HCT116 (cell line): Measurements from ENCODE around the gene GRK5. TPM values are rescaled to one million over a fixed set of nuclear protein-coding genes. Genes with fewer than 3 reads are reported as not detected.

Experiments
- ATAC-seq: fragments of 200-7000 bp; cut with Tn5 transposase; 2 replicates; pipeline ENCODE4 v1.9.1; 2020; ENCODE audit warnings: mild to moderate bottlenecking, moderate library complexity
- BruUV-seq: library from RNA; stranded (reverse); fragments of 400-500 nt; replicated peaks from 2 replicates; lab custom pipeline; 2021; lab: Mats Ljungman, UMichigan
- CTCF ChIA-PET: fragments of 300-600 bp; sonication (Branson Sonifier 250); formaldehyde crosslinking; loops from one replicate; lab custom pipeline; 2021; ENCODE audit warnings: antibody characterized with exemption; lab: Charles Lee
- POLR2A ChIA-PET: fragments of 300-600, 350-600 bp; sonication (Branson Sonifier 250); formaldehyde crosslinking; loops from one replicate; lab custom pipeline; 2021; ENCODE audit warnings: antibody characterized with exemption; lab: Charles Lee
- RAD21 ChIA-PET, 2 experiments: fragments of 300-600 bp; sonication (Branson Sonifier 250); formaldehyde crosslinking; loops; one replicate each; lab custom pipeline; 2023; ENCODE audit warnings: low total read pairs in 2 of 2; ENCODE audit not compliant: uncharacterized antibody in 2 of 2, unreplicated experiment in 2 of 2, low non-redundant PET in 1 of 2; lab: Charles Lee
- DNase-seq: peaks from one replicate; pipeline ENCODE4 v3.0.0-alpha.2; 2010; ENCODE audit warnings: low read depth, low spot score
- H2AFZ ChIP-seq: fragments of 200-600 bp; shearing (Covaris generic), sonication (generic); 2 replicates; pipeline ENCODE4 v1.6.1; 2017; ENCODE audit warnings: low read depth, mixed run types, mixed read lengths, antibody characterized with exemption, low read length; ENCODE audit not compliant: poor library complexity, severe bottlenecking
- H3K27ac ChIP-seq: 2 replicates; pipeline ENCODE4 v1.5.1; 2012; ENCODE audit warnings: low read depth, low read length
- H3K27me3 ChIP-seq: fragments of 200-600 bp; sonication (generic); 2 replicates; pipeline ENCODE4 v1.6.1; 2016; ENCODE audit warnings: mixed run types, low read length, mixed read lengths; ENCODE audit not compliant: insufficient read depth
- H3K36me3 ChIP-seq, 2 experiments: fragments of 200-500 bp in 1 of 2; fragments of 200-600 bp in 1 of 2; sonication (Bioruptor generic) in 1 of 2; sonication (generic) in 1 of 2; 2 replicates each; pipeline versions ENCODE4 v1.5.1 to v1.6.1; 2014 to 2016; ENCODE audit warnings: low read length in 2 of 2, inconsistent platforms in 1 of 2, mixed read lengths in 1 of 2, mixed run types in 1 of 2; ENCODE audit not compliant: insufficient read depth in 2 of 2, control insufficient read depth in 1 of 2
- H3K4me1 ChIP-seq, 2 experiments: fragments of 200-600 bp in 1 of 2; sonication (generic) in 1 of 2; 2 replicates each; pipeline versions ENCODE4 v1.5.1 to v1.6.1; 2012 to 2017; ENCODE audit warnings: low read length in 2 of 2, inconsistent platforms in 1 of 2, mild to moderate bottlenecking in 1 of 2, mixed read lengths in 1 of 2, mixed run types in 1 of 2, moderate library complexity in 1 of 2; ENCODE audit not compliant: insufficient read depth in 2 of 2, control insufficient read depth in 1 of 2
- H3K4me2 ChIP-seq: fragments of 200-600 bp; sonication (generic); 2 replicates; pipeline ENCODE4 v1.6.1; 2017; ENCODE audit warnings: mixed run types, low read length, mixed read lengths
- H3K4me3 ChIP-seq, 2 experiments: fragments of 200-600 bp in 1 of 2; sonication (generic) in 1 of 2; replicated peaks in 1 of 2; 2 replicates each; pipeline ENCODE4 v1.5.1; 2011 to 2016; ENCODE audit warnings: low read length in 2 of 2, control low read depth in 1 of 2, low read depth in 1 of 2, mild to moderate bottlenecking in 1 of 2, mixed read lengths in 1 of 2, mixed run types in 1 of 2
- H3K79me2 ChIP-seq: fragments of 200-600 bp; sonication (generic); 2 replicates; pipeline ENCODE4 v1.6.1; 2017; ENCODE audit warnings: mild to moderate bottlenecking, mixed run types, low read length, moderate library complexity, mixed read lengths; ENCODE audit not compliant: insufficient read depth
- H3K9ac ChIP-seq: fragments of 200-600 bp; sonication (generic); 2 replicates; pipeline ENCODE4 v1.6.1; 2016; ENCODE audit warnings: low read length, mixed read lengths
- H3K9me2 ChIP-seq: fragments of 200-600 bp; sonication (generic), shearing (Covaris generic); 2 replicates; pipeline ENCODE4 v1.6.1; 2017; ENCODE audit warnings: mixed run types, mild to moderate bottlenecking, moderate library complexity; ENCODE audit not compliant: insufficient read depth
- H3K9me3 ChIP-seq, 2 experiments: fragments of 200-500 bp in 1 of 2; fragments of 200-600 bp in 1 of 2; sonication (Bioruptor generic) in 1 of 2; sonication (generic) in 1 of 2; 2 replicates each; pipeline ENCODE4 v1.6.1; 2014 to 2017; ENCODE audit warnings: low read length in 2 of 2, mixed read lengths in 2 of 2, inconsistent platforms in 1 of 2, low read depth in 1 of 2, mild to moderate bottlenecking in 1 of 2, mixed run types in 1 of 2, moderate library complexity in 1 of 2; ENCODE audit not compliant: control insufficient read depth in 1 of 2, insufficient read depth in 1 of 2
- H4K20me1 ChIP-seq: fragments of 200-600 bp; sonication (generic), shearing (Covaris generic); 2 replicates; pipeline ENCODE4 v1.6.1; 2017; ENCODE audit warnings: mixed run types, mild to moderate bottlenecking, moderate library complexity; ENCODE audit not compliant: insufficient read depth
- ELF1 ChIP-seq: IDR thresholded peaks from 2 replicates; pipeline ENCODE4 v1.6.1; 2012; ENCODE audit warnings: low read depth, borderline replicate concordance
- EZH2phosphoT487 ChIP-seq: fragments of 200-600 bp; IDR thresholded peaks from 2 replicates; pipeline ENCODE4 v1.6.1; 2018; ENCODE audit warnings: antibody characterized with exemption, borderline replicate concordance
- FOSL1 ChIP-seq: IDR thresholded peaks from 2 replicates; pipeline ENCODE4 v1.6.1; 2012; ENCODE audit warnings: low read depth
- POLR2AphosphoS5 ChIP-seq: IDR thresholded peaks from 2 replicates; pipeline ENCODE4 v1.6.1; 2011; ENCODE audit warnings: mild to moderate bottlenecking, low read depth, low read length, moderate library complexity
- RAD21 ChIP-seq: IDR thresholded peaks from 2 replicates; pipeline ENCODE4 v1.6.1; 2012; ENCODE audit warnings: low read depth, mild to moderate bottlenecking
- SIN3A ChIP-seq: IDR thresholded peaks from 2 replicates; pipeline ENCODE4 v1.6.1; 2012; ENCODE audit warnings: low read depth
- SP1 ChIP-seq: IDR thresholded peaks from 2 replicates; pipeline ENCODE4 v1.6.1; 2012; ENCODE audit warnings: low read depth
- TCF7L2 ChIP-seq: IDR thresholded peaks from 2 replicates; pipeline ENCODE4 v1.7.0; 2011; ENCODE audit warnings: borderline replicate concordance, inconsistent platforms; ENCODE audit not compliant: insufficient read depth, insufficient read length; ENCODE audit errors: extremely low read depth
- ZBTB33 ChIP-seq: IDR thresholded peaks from 2 replicates; pipeline ENCODE4 v1.6.1; 2011; ENCODE audit warnings: mild to moderate bottlenecking, low read length, moderate library complexity; ENCODE audit not compliant: insufficient replicate concordance; ENCODE audit errors: extremely low read depth
- intact Hi-C: fragments of 100-400 bp; cut with micrococcal nuclease; formaldehyde crosslinking; loops from 2 replicates; pipeline ENCODE4 v1.10.0; 2022
- total RNA-seq: library from RNA; stranded (reverse); gene quantifications from one replicate; pipeline ENCODE4 v1.2.1, GENCODE V29; 2021; ENCODE audit not compliant: unreplicated experiment

GRK5 gene
- total RNA-seq, 1 experiment from 2014 or later, result 7.3 TPM

- H2AFZ ChIP-seq, result no peak overlapping the region
- no TSS peak for BruUV-seq
- no peaks in the 10 kb centered on the region for H3K9me3 ChIP-seq
- no peaks in the 10 kb centered on the region for H3K36me3 ChIP-seq
- DNase-seq, result no peak
- no peak overlapping the region for H3K4me3 ChIP-seq
- TF ChIP-seq SIN3A (no peak), POLR2AphosphoS5 (no peak), FOSL1 (no peak)
- no peaks in the 10 kb centered on the region for H3K79me2 ChIP-seq
- H3K4me1 ChIP-seq, result peaks cover 0 to 1% of the 10 kb centered on the region in 2 experiments; a peak in 1 of 4 replicates
- H3K27ac ChIP-seq, result no peak overlapping the region
- ATAC-seq, result no peak
- no peaks in the 10 kb centered on the region for H3K9me2 ChIP-seq
- no peak overlapping the region for H3K9ac ChIP-seq
- ChIA-PET CTCF (no interaction called here), RAD21 (no interaction called here), POLR2A (no interaction called here)
- no peaks in the 10 kb centered on the region for H4K20me1 ChIP-seq
- intact Hi-C loops, result no loop called here
- no peak overlapping the region for H3K4me2 ChIP-seq
- no peaks in the 10 kb centered on the region for H3K27me3 ChIP-seq
These were observed 188.8 kb downstream of the GRK5 start for GRCh38 chr10:119396008-119396708.

DNA sequence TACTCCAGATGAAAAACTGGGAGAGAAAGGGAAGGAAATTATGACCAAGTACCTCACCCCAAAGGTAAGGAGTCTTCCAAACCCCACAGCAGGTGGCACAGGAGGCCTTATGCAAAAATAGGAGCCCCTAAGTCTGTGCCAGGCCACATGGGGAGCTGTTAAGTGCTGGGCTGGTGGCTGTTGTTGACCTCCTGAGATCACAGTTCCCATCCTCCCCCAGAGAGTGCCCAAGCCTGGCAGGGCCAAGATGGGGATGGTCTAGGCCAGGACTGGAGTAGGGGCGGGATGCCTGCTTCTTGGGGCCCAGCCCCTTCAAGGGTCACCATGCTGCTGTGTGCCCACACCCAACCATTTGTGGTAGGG lies 189.3 kb downstream of the GRK5 start:
- ChIA-PET RAD21 (no interaction called here), CTCF (no interaction called here)
- Histone ChIP-seq H3K27me3 (no peaks in the 10 kb centered on the region), H2AFZ (no peak overlapping the region), H3K36me3 (no peaks in the 10 kb centered on the region), H3K4me2 (no peak overlapping the region), H3K9ac (no peak overlapping the region), H3K4me3 (no peak overlapping the region), H3K9me2 (no peaks in the 10 kb centered on the region), H3K27ac (no peak overlapping the region), H3K4me1 (peaks cover 4 to 6% of the 10 kb centered on the region in 2 experiments; a peak in 3 of 4 replicates), H4K20me1 (no peaks in the 10 kb centered on the region)
- ATAC-seq, result no peak
- TF ChIP-seq ELF1, result no peak
- no peak for TF ChIP-seq EZH2phosphoT487
- no peak for TF ChIP-seq ZBTB33
- no peak for TF ChIP-seq FOSL1
- TF ChIP-seq RAD21, result no peak
- TF ChIP-seq SP1, result no peak
- no peak for TF ChIP-seq TCF7L2
- TF ChIP-seq, all 23 proteins: peak for 0
- no TSS peak for BruUV-seq
- no peak for DNase-seq
- Histone ChIP-seq H3K79me2 (no peaks in the 10 kb centered on the region), H3K9me3 (no peaks in the 10 kb centered on the region)
- intact Hi-C loops, result no loop called here
- POLR2A ChIA-PET, result no interaction called here
